Fibroblast of villous mesenchyme (primary cell): ENCODE data around the gene PDE5A. TPM values are rescaled to one million over a fixed set of nuclear protein-coding genes. Genes with fewer than 3 reads are reported as not detected.

Experiments
- DNase-seq: peaks from one replicate; pipeline ENCODE4 v3.0.0-alpha.2; 2010; ENCODE audit warnings: low read depth
- H3K4me3 ChIP-seq: 2 replicates; pipeline ENCODE4 v1.5.1; 2011; ENCODE audit warnings: low read depth, mild to moderate bottlenecking, low read length
- CTCF ChIP-seq: IDR thresholded peaks from 2 replicates; pipeline ENCODE4 v1.5.1; 2012; ENCODE audit warnings: low read depth, mild to moderate bottlenecking, low read length; ENCODE audit not compliant: insufficient read depth
- total RNA-seq: library from RNA; depleted of rRNA; stranded (reverse); fragments of >200 nt; gene quantifications from 2 replicates; pipeline ENCODE4 v1.2.3, GENCODE V29; 2012

PDE5A gene
- total RNA-seq, 1 donor = 162 TPM

GRCh38 chr4:119526786-119527550 lies 101.6 kb downstream of the PDE5A start:
- TF ChIP-seq CTCF = no peak
- DNase-seq = no peak

GRCh38 chr4:119525771-119526712 lies 102.6 kb downstream of the PDE5A start:
- no peak overlapping the region for H3K4me3 ChIP-seq
- DNase-seq = peak; percentile 45
- no peak for TF ChIP-seq CTCF

More at GRCh38 chr4:119526786-119527550, 101.6 kb downstream of the PDE5A start:
- no peak overlapping the region for H3K4me3 ChIP-seq

GRCh38 chr4:119525005-119525749 lies 103.4 kb downstream of the PDE5A start:
- H3K4me3 ChIP-seq = no peak overlapping the region

GRCh38 chr4:119523399-119523798 lies 105.2 kb downstream of the PDE5A start:
- TF ChIP-seq CTCF = no peak
- H3K4me3 ChIP-seq = no peak overlapping the region
- DNase-seq = no peak

More at GRCh38 chr4:119525005-119525749, 103.4 kb downstream of the PDE5A start:
- TF ChIP-seq CTCF = no peak
- DNase-seq = peak; percentile 82

- no peak overlapping the region for H3K4me3 ChIP-seq
- no peak for DNase-seq
- no peak for TF ChIP-seq CTCF
Observed at GRCh38 chr4:119521268-119521667, 107.3 kb downstream of the PDE5A start.

- H3K4me3 ChIP-seq = no peak overlapping the region
- no peak for DNase-seq
- no peak for TF ChIP-seq CTCF
Observed at GRCh38 chr4:119518915-119519410, 109.6 kb downstream of the PDE5A start.
